ENCODE measurements around the gene RC3H1.
"Not testable (repeated sequence)": the region's sequence is repeated elsewhere in the genome, so short reads cannot be mapped to it uniquely, and the experiment has no call there.

The RC3H1 gene

GRCh38 chr1:173986951-173987350 is 35.2 kb downstream of the RC3H1 start:
- H2BK12ac ChIP-seq (ENCODE audit: low read length), result no peak overlapping the region
- no peaks in the 10 kb centered on the region for H3K27me3 ChIP-seq (ENCODE audit: insufficient read depth, low read length)
- no peak overlapping the region for H2AFZ ChIP-seq (ENCODE audit: insufficient read depth, low read length, poor library complexity)
- H3K9me3 ChIP-seq (ENCODE audit: insufficient read depth, low read depth, low read length), result no peaks in the 10 kb centered on the region
- WGBS (ENCODE audit: extremely low coverage, insufficient coverage, insufficient read length), result no CpG with 5 or more reads among the region's 3 CpGs
- no peak overlapping the region for H3K4me3 ChIP-seq (ENCODE audit: low read depth, low read length)
- no peak overlapping the region for H3K27ac ChIP-seq (ENCODE audit: low read depth, low read length)
- H2BK5ac ChIP-seq (ENCODE audit: low read depth, low read length, poor library complexity), result no peak overlapping the region
- no peak for DNase-seq
- H3K4me2 ChIP-seq (ENCODE audit: low read length), result no peak overlapping the region
- H3K9ac ChIP-seq (ENCODE audit: low read length), result no peak overlapping the region
- no peak overlapping the region for H2BK120ac ChIP-seq (ENCODE audit: insufficient read depth, low read length, poor library complexity)
- no peaks in the 10 kb centered on the region for H3K4me1 ChIP-seq (ENCODE audit: control insufficient read depth in 1 of 2, insufficient read depth in 2 of 2, low read length in 2 of 2)
- no peak overlapping the region for H4K8ac ChIP-seq (ENCODE audit: low read depth, low read length)
- H3K79me2 ChIP-seq (ENCODE audit: control insufficient read depth, insufficient read depth, low read length, poor library complexity), result no peaks in the 10 kb centered on the region
- no peak overlapping the region for H2AK5ac ChIP-seq (ENCODE audit: low read length)
- H4K91ac ChIP-seq (ENCODE audit: low read depth, low read length), result no peak overlapping the region
- peaks cover 19 to 20% of the 10 kb centered on the region in 2 experiments for H3K36me3 ChIP-seq (ENCODE audit: control insufficient read depth in 1 of 2, insufficient read depth in 2 of 2, low read length in 2 of 2)
- no peak overlapping the region for H3K18ac ChIP-seq (ENCODE audit: low read length)
- no peak overlapping the region for H3K23ac ChIP-seq (ENCODE audit: low read length)
- H3K4ac ChIP-seq (ENCODE audit: low read depth, low read length), result no peak overlapping the region
- no peaks in the 10 kb centered on the region for H3K79me1 ChIP-seq (ENCODE audit: low read length)
- no peak overlapping the region for H4K12ac ChIP-seq (ENCODE audit: low read depth, low read length)
- H3K14ac ChIP-seq (ENCODE audit: low read length), result no peak overlapping the region

- H3K9me3 ChIP-seq (ENCODE audit: insufficient read depth, low read depth, low read length), result no peaks in the 10 kb centered on the region
- H4K91ac ChIP-seq (ENCODE audit: low read depth, low read length), result no peak overlapping the region
- no peak overlapping the region for H3K4ac ChIP-seq (ENCODE audit: low read depth, low read length)
- no peak overlapping the region for H4K8ac ChIP-seq (ENCODE audit: low read depth, low read length)
- no peak overlapping the region for H2BK12ac ChIP-seq (ENCODE audit: low read length)
- no peak overlapping the region for H3K14ac ChIP-seq (ENCODE audit: low read length)
- no peaks in the 10 kb centered on the region for H3K4me1 ChIP-seq (ENCODE audit: control insufficient read depth in 1 of 2, insufficient read depth in 2 of 2, low read length in 2 of 2)
- H3K79me1 ChIP-seq (ENCODE audit: low read length), result no peaks in the 10 kb centered on the region
- no CpG with 5 or more reads among the region's 3 CpGs for WGBS (ENCODE audit: extremely low coverage, insufficient coverage, insufficient read length)
- no peak overlapping the region for H3K4me3 ChIP-seq (ENCODE audit: low read depth, low read length)
- no peaks in the 10 kb centered on the region for H3K27me3 ChIP-seq (ENCODE audit: insufficient read depth, low read length)
- H2AFZ ChIP-seq (ENCODE audit: insufficient read depth, low read length, poor library complexity), result no peak overlapping the region
- no peak overlapping the region for H3K4me2 ChIP-seq (ENCODE audit: low read length)
- H3K9ac ChIP-seq (ENCODE audit: low read length), result no peak overlapping the region
- peaks cover 19 to 27% of the 10 kb centered on the region in 2 experiments for H3K36me3 ChIP-seq (ENCODE audit: control insufficient read depth in 1 of 2, insufficient read depth in 2 of 2, low read length in 2 of 2)
- DNase-seq, result peak in 1 of 2 donors; percentile 31
- H3K18ac ChIP-seq (ENCODE audit: low read length), result no peak overlapping the region
- H2AK5ac ChIP-seq (ENCODE audit: low read length), result no peak overlapping the region
- no peak overlapping the region for H3K27ac ChIP-seq (ENCODE audit: low read depth, low read length)
- H3K79me2 ChIP-seq (ENCODE audit: control insufficient read depth, insufficient read depth, low read length, poor library complexity), result no peaks in the 10 kb centered on the region
- H2BK5ac ChIP-seq (ENCODE audit: low read depth, low read length, poor library complexity), result no peak overlapping the region
- no peak overlapping the region for H4K12ac ChIP-seq (ENCODE audit: low read depth, low read length)
- H3K23ac ChIP-seq (ENCODE audit: low read length), result no peak overlapping the region
- H2BK120ac ChIP-seq (ENCODE audit: insufficient read depth, low read length, poor library complexity), result no peak overlapping the region
These were observed 51.9 kb downstream of the RC3H1 start for GRCh38 chr1:173970252-173970651.

- H3K27ac ChIP-seq (ENCODE audit: low read depth, low read length); H3K4me1 ChIP-seq (ENCODE audit: control insufficient read depth in 1 of 2, insufficient read depth in 2 of 2, low read length in 2 of 2): not testable (repeated sequence)
These were observed 56.3 kb downstream of the RC3H1 start for GRCh38 chr1:173965896-173966295.

GRCh38 chr1:173963477-173963876 is 58.7 kb downstream of the RC3H1 start:
- Histone ChIP-seq H4K91ac (ENCODE audit: low read depth, low read length) (no peak overlapping the region), H3K9ac (ENCODE audit: low read length) (no peak overlapping the region), H3K9me3 (ENCODE audit: insufficient read depth, low read depth, low read length) (no peaks in the 10 kb centered on the region), H3K36me3 (ENCODE audit: control insufficient read depth in 1 of 2, insufficient read depth in 2 of 2, low read length in 2 of 2) (peaks cover 27 to 31% of the 10 kb centered on the region in 2 experiments), H3K14ac (ENCODE audit: low read length) (no peak overlapping the region), H4K8ac (ENCODE audit: low read depth, low read length) (no peak overlapping the region), H3K4me2 (ENCODE audit: low read length) (no peak overlapping the region), H2BK5ac (ENCODE audit: low read depth, low read length, poor library complexity) (no peak overlapping the region), H2BK120ac (ENCODE audit: insufficient read depth, low read length, poor library complexity) (no peak overlapping the region), H3K4me1 (ENCODE audit: control insufficient read depth in 1 of 2, insufficient read depth in 2 of 2, low read length in 2 of 2) (no peaks in the 10 kb centered on the region), H3K4ac (ENCODE audit: low read depth, low read length) (no peak overlapping the region), H2AFZ (ENCODE audit: insufficient read depth, low read length, poor library complexity) (no peak overlapping the region), H3K27ac (ENCODE audit: low read depth, low read length) (no peak overlapping the region), H2AK5ac (ENCODE audit: low read length) (no peak overlapping the region), H4K12ac (ENCODE audit: low read depth, low read length) (no peak overlapping the region), H3K27me3 (ENCODE audit: insufficient read depth, low read length) (no peaks in the 10 kb centered on the region), H3K79me2 (ENCODE audit: control insufficient read depth, insufficient read depth, low read length, poor library complexity) (no peaks in the 10 kb centered on the region), H3K23ac (ENCODE audit: low read length) (no peak overlapping the region), H3K4me3 (ENCODE audit: low read depth, low read length) (no peak overlapping the region), H3K18ac (ENCODE audit: low read length) (no peak overlapping the region), H3K79me1 (ENCODE audit: low read length) (no peaks in the 10 kb centered on the region), H2BK12ac (ENCODE audit: low read length) (no peak overlapping the region)
- DNase-seq, result no peak
- WGBS (ENCODE audit: extremely low coverage, insufficient coverage, insufficient read length), result no CpG with 5 or more reads among the region's 1 CpG

More at GRCh38 chr1:173965896-173966295, 56.3 kb downstream of the RC3H1 start:
- not testable (repeated sequence) for H2AFZ ChIP-seq (ENCODE audit: insufficient read depth, low read length, poor library complexity); H3K4me3 ChIP-seq (ENCODE audit: low read depth, low read length); H3K79me2 ChIP-seq (ENCODE audit: control insufficient read depth, insufficient read depth, low read length, poor library complexity); H4K12ac ChIP-seq (ENCODE audit: low read depth, low read length); H4K8ac ChIP-seq (ENCODE audit: low read depth, low read length); H2BK120ac ChIP-seq (ENCODE audit: insufficient read depth, low read length, poor library complexity); H3K4ac ChIP-seq (ENCODE audit: low read depth, low read length); DNase-seq; H3K79me1 ChIP-seq (ENCODE audit: low read length); H3K14ac ChIP-seq (ENCODE audit: low read length); H3K4me2 ChIP-seq (ENCODE audit: low read length); H3K9ac ChIP-seq (ENCODE audit: low read length); H2BK12ac ChIP-seq (ENCODE audit: low read length); H2BK5ac ChIP-seq (ENCODE audit: low read depth, low read length, poor library complexity); H3K9me3 ChIP-seq (ENCODE audit: insufficient read depth, low read depth, low read length); H3K27me3 ChIP-seq (ENCODE audit: insufficient read depth, low read length); H3K18ac ChIP-seq (ENCODE audit: low read length); H3K23ac ChIP-seq (ENCODE audit: low read length); H2AK5ac ChIP-seq (ENCODE audit: low read length); H4K91ac ChIP-seq (ENCODE audit: low read depth, low read length)
- H3K36me3 ChIP-seq (ENCODE audit: control insufficient read depth in 1 of 2, insufficient read depth in 2 of 2, low read length in 2 of 2), result peaks cover 23 to 29% of the 10 kb centered on the region in 2 experiments
- WGBS (ENCODE audit: extremely low coverage, insufficient coverage, insufficient read length), result no CpG with 5 or more reads among the region's 5 CpGs
